ENCODE measurements around the gene ZNF366. TPM values are rescaled to one million over a fixed set of nuclear protein-coding genes. Genes with fewer than 3 reads are reported as not detected.

Gene ZNF366
- total RNA-seq, 1 experiment from 2014 or later: not detected

DNA sequence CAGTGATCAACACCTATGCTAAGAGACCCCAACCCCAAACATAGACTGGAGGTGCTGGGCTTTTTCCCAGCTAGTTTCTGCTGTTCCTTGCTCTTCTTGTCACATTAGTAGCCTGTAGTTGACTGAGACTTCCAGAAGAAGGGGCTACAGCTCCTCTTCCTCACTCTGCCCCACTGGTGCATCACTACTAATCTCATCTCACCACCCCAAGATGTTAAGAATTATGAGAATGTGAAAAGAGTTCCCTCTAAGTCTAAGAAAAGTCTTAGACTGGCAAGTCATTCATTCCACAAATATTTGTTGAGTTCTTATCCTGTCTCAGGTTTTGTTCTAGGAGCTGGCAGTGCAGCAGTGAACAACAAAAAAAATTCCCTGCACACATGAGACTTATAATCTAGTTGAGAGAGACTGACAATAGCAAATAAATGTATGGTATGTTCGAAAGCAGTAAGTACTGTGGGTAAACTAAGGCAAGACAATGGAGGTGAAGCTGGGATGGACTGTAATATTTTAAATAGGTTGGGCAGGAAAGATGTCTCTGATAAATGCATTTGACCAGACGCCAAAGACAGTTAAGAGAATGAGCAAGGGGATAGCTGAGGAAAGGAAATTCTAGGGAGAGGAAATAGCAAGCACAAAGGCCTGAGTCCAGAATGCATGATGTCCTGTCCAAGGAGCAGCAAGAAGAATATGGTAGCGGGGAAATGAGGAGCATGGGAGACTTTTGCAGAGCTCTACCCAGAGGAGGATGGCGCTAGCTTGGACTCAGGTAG, 94.7 kb downstream of the ZNF366 start:
- no peak overlapping the region for H3K9ac ChIP-seq (ENCODE audit: low read length)
- BruUV-seq (replicated peaks): no TSS peak
- DNase-seq (ENCODE audit: low read depth, low spot score): no peak
- no peaks in the 10 kb centered on the region for H3K4me1 ChIP-seq (ENCODE audit: control insufficient read depth in 1 of 2, insufficient read depth in 2 of 2, low read length in 2 of 2)
- ChIA-PET RAD21 (ENCODE audit: low non-redundant PET in 1 of 2, low total read pairs in 2 of 2, uncharacterized antibody in 2 of 2, unreplicated experiment in 2 of 2) (no interaction called here), CTCF (no interaction called here), POLR2A (no interaction called here)
- H3K27me3 ChIP-seq (ENCODE audit: insufficient read depth, low read length): 0 out of 2 replicates have a peak, but pooled peaks cover 6% of the 10 kb centered on the region
- ATAC-seq: no peak
- no peaks in the 10 kb centered on the region for H3K9me3 ChIP-seq (ENCODE audit: control insufficient read depth in 1 of 2, insufficient read depth in 1 of 2, low read depth in 1 of 2, low read length in 2 of 2)
- no peaks in the 10 kb centered on the region for H3K79me2 ChIP-seq (ENCODE audit: insufficient read depth, low read length)
- H4K20me1 ChIP-seq (ENCODE audit: insufficient read depth): no peaks in the 10 kb centered on the region
- H3K9me2 ChIP-seq (ENCODE audit: insufficient read depth): no peaks in the 10 kb centered on the region
- H2AFZ ChIP-seq (ENCODE audit: low read depth, low read length, poor library complexity, severe bottlenecking): no peak overlapping the region
- H3K27ac ChIP-seq (ENCODE audit: low read depth, low read length): no peak overlapping the region
- no peak overlapping the region for H3K4me3 ChIP-seq (replicated peaks in 1 of 2; ENCODE audit: low read depth in 1 of 2, low read length in 2 of 2)
- TF ChIP-seq POLR2A (IDR thresholded peaks at IDR 0.05; ENCODE audit: borderline replicate concordance, extremely low read depth, insufficient read depth, insufficient read length): no peak
- no peak for TF ChIP-seq SRF (IDR thresholded peaks at IDR 0.05; ENCODE audit: low read depth)
- TF ChIP-seq CBX3 (IDR thresholded peaks at IDR 0.05; ENCODE audit: low read depth): no peak
- no peak for TF ChIP-seq ELF1 (IDR thresholded peaks at IDR 0.05; ENCODE audit: borderline replicate concordance, low read depth)
- no peak for TF ChIP-seq SIN3A (IDR thresholded peaks at IDR 0.05; ENCODE audit: low read depth)
- TF ChIP-seq SP1 (IDR thresholded peaks at IDR 0.05; ENCODE audit: low read depth): no peak
- TF ChIP-seq EZH2 (IDR thresholded peaks at IDR 0.05): no peak
- H3K4me2 ChIP-seq (ENCODE audit: low read length): no peak overlapping the region
- H3K36me3 ChIP-seq (ENCODE audit: control insufficient read depth in 1 of 2, insufficient read depth in 2 of 2, low read length in 2 of 2): no peaks in the 10 kb centered on the region
- intact Hi-C loops (cut with micrococcal nuclease): no loop called here

- Histone ChIP-seq H3K79me2 (ENCODE audit: insufficient read depth, low read length) (no peaks in the 10 kb centered on the region), H2AFZ (ENCODE audit: low read depth, low read length, poor library complexity, severe bottlenecking) (no peak overlapping the region), H3K9me3 (ENCODE audit: control insufficient read depth in 1 of 2, insufficient read depth in 1 of 2, low read depth in 1 of 2, low read length in 2 of 2) (no peaks in the 10 kb centered on the region), H3K9me2 (ENCODE audit: insufficient read depth) (no peaks in the 10 kb centered on the region), H3K27ac (ENCODE audit: low read depth, low read length) (no peak overlapping the region), H4K20me1 (ENCODE audit: insufficient read depth) (no peaks in the 10 kb centered on the region), H3K27me3 (ENCODE audit: insufficient read depth, low read length) (0 out of 2 replicates have a peak, but pooled peaks cover 6% of the 10 kb centered on the region), H3K9ac (ENCODE audit: low read length) (no peak overlapping the region), H3K36me3 (ENCODE audit: control insufficient read depth in 1 of 2, insufficient read depth in 2 of 2, low read length in 2 of 2) (no peaks in the 10 kb centered on the region), H3K4me1 (ENCODE audit: control insufficient read depth in 1 of 2, insufficient read depth in 2 of 2, low read length in 2 of 2) (no peaks in the 10 kb centered on the region), H3K4me3 (replicated peaks in 1 of 2; ENCODE audit: low read depth in 1 of 2, low read length in 2 of 2) (no peak overlapping the region), H3K4me2 (ENCODE audit: low read length) (no peak overlapping the region)
- BruUV-seq (replicated peaks): no TSS peak
- ATAC-seq (no peak), DNase-seq (ENCODE audit: low read depth, low spot score) (no peak)
- intact Hi-C loops (cut with micrococcal nuclease): no loop called here
- CTCF ChIA-PET: no interaction called here
- RAD21 ChIA-PET (ENCODE audit: low non-redundant PET in 1 of 2, low total read pairs in 2 of 2, uncharacterized antibody in 2 of 2, unreplicated experiment in 2 of 2): no interaction called here
- POLR2A ChIA-PET: no interaction called here
- TF ChIP-seq POLR2A (IDR thresholded peaks at IDR 0.05; ENCODE audit: borderline replicate concordance, extremely low read depth, insufficient read depth, insufficient read length) (no peak), CTCF (IDR thresholded peaks at IDR 0.05 in 2 of 3, conservative IDR thresholded peaks at IDR 0.05 in 1 of 3; ENCODE audit: borderline replicate concordance in 1 of 3, insufficient read depth in 1 of 3, low read depth in 2 of 3, low read length in 2 of 3) (no peak), CBX3 (IDR thresholded peaks at IDR 0.05; ENCODE audit: low read depth) (no peak), EGR1 (IDR thresholded peaks at IDR 0.05; ENCODE audit: low read depth) (no peak), ZFX (IDR thresholded peaks at IDR 0.05) (no peak)
These were observed 96.4 kb downstream of the ZNF366 start for GRCh38 chr5:72410688-72411295.
